SH-SY5Y (cell line): ENCODE data around the gene GCN1.

Experiments used
- GATA2 ChIP-seq: IDR thresholded peaks from 2 replicates; pipeline ENCODE4 v1.6.1; 2011; ENCODE audit warnings: mild to moderate bottlenecking, low read depth, low read length
- GATA3 ChIP-seq: IDR thresholded peaks from 2 replicates; pipeline ENCODE4 v1.6.1; 2011; ENCODE audit warnings: low read depth, mild to moderate bottlenecking, low read length, moderate library complexity

- TF ChIP-seq GATA3: no peak
- TF ChIP-seq GATA2: no peak
Measured at GRCh38 chr12:120086801-120087621, 107.5 kb downstream of the GCN1 start.
